Fibroblast of skin of back (primary cell): ENCODE data around the gene RAB7A.
"Not testable (repeated sequence)": the region's sequence is repeated elsewhere in the genome, so short reads cannot be mapped to it uniquely, and the experiment has no call there.

ENCODE experiments used
- DNase-seq: peaks from one replicate; pipeline ENCODE4 v3.0.0-alpha.2; 2013

The RAB7A gene

DNA sequence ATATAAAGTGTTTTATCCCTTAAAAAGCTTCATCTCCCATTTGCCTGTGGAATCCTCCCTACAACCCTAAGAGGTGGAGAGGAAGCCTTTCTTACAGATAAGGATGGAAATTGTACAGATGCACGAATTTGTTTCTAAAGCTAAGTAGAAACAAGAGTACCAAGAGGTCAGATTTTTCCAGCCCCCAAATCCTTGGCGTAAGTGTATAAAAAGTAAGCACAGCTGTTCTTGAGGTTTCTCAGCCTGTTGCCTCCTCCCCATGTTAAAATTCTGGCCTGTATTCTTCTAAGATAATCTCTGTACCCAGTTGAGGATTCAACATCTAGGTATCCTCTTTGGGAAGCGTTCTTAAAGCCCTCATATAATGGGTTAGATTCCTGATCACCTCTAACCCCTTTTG, 34.9 kb downstream of the RAB7A start:
- no peak for DNase-seq

DNA sequence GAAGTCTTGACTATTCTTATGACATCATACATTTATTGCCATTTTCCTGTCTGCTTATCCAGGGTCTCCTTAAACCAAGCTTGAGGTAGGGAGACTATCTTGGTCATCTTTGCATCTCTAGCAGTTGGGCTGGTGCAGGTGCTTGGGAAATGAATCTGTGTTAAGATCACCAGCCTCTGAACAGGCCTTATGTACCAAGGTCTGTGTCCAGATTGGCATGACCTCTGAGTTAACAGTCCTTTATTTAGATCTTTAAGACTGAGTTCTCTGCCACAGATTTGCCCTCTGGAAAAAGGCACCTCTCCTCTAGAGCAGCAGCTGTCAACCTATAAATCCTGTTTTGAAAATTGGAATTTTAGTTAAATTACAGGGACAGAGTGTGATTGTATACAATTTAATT, 35.4 kb downstream of the RAB7A start:
- no peak for DNase-seq

- no peak for DNase-seq
Measured at GRCh38 chr3:128763967-128764366, 38.0 kb downstream of the RAB7A start.

DNA sequence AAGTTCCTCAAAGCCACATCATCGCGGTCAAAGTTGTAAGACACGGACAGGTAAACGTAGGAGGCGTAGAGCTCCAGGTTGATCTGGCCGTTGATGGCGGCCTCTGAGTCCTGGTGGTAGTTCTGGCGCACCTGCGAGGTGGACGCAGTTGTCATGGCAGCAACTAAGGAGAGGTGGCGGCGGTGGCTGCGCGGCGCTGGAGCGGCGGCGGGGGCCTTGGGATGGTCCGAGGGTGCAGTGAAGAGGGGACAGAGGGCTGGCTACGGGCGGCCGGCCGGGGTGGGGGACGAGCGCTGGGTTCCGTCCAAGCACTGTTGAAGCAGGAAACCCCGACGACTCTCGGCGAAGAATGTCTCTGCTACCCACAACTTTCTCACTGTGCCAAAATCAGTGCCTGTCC, 38.9 kb downstream of the RAB7A start:
- no peak for DNase-seq

DNA sequence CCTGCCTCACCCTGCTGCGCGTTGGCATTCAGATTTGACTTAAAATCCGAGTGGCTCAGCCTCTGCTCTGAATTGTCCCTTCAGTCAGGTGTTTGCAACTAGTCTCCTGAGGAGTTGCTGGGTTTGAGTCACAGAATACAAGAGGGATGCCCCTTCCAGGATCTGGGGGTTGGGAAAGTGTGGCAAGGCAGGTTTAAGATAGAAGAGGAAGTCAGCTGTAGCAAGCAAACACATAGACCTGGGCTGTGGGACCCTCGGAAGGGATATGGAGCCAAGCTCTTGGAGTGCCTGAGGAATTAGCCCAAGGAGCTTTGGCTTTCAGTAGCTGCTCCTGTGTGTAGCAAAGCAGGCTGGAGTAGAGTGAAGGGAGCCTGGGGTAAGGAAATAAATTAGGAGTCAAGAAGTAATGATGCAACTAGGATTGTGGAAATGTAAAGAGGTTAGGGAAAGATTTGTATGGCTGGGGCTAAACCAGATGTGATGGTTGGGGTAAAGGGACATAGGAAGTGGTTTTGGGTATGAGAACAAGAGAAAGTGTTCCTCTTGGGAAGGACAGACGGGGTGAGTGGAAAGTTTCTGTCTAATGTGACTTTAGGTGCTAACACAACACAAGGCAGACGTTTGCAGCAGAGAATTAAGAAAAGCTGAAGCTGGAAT, 41.2 kb downstream of the RAB7A start:
- DNase-seq: no peak

DNA sequence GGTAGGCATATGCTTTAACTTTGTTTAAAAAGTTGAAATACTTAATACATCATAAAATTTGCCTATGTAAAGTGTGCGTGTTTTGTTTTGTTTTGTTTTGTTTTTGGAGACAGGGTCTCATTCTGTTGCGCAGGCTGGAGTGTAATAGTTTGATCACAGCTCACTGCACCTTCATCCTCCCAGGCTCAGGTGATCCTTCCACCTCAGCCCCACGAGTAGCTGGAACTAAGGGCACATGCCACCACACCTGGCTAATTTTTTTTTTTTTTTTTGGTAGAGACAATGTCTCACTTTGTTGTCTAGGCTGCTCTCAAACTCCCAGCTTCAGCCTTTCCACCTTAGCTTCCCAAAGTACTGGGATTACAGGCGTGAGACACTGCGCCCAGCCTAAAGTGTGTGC, 42.5 kb downstream of the RAB7A start:
- no peak for DNase-seq

DNA sequence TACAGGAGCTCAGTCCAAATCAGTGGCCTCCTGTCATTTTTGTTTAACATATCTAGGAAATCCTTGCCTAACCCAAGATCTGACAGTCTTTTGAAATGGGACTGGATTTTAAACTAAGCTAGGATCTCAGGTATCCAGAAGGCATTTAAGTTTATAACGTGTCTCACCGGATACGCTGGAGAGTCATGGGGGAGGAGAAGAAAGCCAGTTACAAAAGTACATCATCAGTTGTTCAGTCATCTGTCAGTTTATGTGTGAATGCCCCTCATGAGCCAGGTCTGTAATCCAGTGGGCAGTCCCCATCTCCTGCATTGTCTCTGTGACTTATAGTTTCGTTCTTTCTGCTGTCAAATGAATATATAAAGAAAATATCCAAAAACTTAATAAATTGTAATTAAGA, 44.4 kb downstream of the RAB7A start:
- DNase-seq: no peak

DNA sequence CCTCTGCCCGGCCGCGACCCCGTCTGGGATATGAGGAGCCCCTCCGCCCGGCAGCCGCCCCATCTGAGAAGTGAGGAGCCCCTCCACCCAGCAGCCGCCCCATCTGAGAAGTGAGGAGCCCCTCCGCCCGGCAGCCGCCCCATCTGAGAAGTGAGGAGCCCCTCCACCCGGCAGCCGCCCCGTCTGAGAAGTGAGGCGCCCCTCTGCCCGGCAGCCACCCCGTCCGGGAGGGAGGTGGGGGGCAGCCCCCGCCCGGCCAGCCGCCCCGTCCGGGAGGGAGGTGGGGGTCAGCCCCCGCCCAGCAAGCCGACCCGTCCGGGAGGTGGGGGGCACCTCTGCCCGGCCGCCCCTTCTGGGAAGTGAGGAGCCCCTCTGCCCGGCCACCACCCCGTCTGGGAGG, 47.2 kb downstream of the RAB7A start:
- DNase-seq: not testable (repeated sequence)

- DNase-seq: not testable (repeated sequence)
Measured at GRCh38 chr3:128773592-128773991, 47.6 kb downstream of the RAB7A start.

GRCh38 chr3:128775241-128775640, 49.3 kb downstream of the RAB7A start:
- no peak for DNase-seq

- DNase-seq: peak; percentile 14
Measured at GRCh38 chr3:128775906-128776542, 50.0 kb downstream of the RAB7A start.

DNA sequence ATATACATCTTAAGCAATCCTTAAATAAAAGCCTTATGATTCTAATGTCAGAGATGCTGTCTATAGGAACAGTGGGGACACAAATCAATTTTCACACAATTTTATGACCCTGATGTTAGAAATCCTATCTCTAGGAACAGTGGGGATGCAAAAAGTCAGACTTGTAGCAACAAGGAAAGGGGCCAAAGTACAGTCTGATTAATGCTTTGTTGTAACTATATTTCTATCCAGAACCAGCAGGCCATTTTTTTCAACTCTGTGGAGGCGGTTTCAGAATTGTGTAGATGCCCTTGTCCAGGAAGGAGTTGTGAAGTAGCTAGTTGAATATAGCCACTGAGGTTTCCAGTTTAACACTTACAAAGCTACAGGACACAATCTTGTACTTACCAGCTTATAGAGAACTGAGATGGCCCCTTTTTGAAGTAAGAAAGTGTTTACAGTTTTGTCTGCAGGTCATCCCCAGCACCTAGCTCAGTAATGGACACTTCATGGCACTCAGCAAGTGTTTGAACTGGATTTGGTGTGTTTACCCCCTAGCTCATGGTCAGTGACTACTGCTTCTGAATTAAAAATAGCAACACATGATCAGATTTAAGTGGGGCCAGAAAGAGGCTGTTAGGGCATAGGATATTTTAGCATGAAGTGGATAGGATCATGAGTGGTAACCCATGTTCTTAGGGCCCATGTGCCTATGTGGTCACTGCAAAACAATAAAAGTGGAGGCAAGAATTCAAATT, 54.3 kb downstream of the RAB7A start:
- DNase-seq: no peak

- peak; percentile 46 for DNase-seq
Measured at GRCh38 chr3:128781164-128781563, 55.2 kb downstream of the RAB7A start.

GRCh38 chr3:128782282-128783146, 56.5 kb downstream of the RAB7A start:
- DNase-seq: no peak

GRCh38 chr3:128783774-128784173, 57.8 kb downstream of the RAB7A start:
- DNase-seq: no peak

GRCh38 chr3:128784232-128784631, 58.2 kb downstream of the RAB7A start:
- DNase-seq: peak; percentile 10

GRCh38 chr3:128784843-128785242, 58.9 kb downstream of the RAB7A start:
- no peak for DNase-seq

DNA sequence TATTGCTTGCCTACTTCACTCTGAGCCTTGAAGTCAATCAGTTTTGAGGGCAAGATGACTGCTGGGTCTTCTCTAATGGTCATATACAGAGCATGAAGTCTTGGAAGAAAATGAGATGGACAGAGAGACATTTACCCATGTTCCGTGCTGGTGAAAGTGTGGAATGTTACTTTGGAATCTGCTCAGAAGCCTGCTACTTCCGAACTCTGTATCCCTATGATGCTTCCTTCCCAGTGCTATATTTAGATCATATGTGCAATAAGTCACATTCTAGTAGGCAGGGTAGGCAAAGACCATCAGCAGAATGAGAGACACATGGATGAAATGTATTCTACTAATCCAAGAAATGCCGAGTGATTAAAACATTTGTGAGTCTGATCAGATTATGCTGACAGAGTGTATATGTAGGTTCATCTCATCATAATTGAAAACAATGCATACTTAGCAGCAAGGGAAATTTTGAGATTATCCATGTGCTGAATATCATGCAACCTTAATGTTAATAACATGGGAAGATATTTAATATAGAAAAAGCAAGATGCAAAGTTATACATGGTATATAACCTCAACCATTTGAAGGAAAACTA, 60.5 kb downstream of the RAB7A start:
- DNase-seq: peak; percentile 69

- peak; percentile 35 for DNase-seq
Measured at GRCh38 chr3:128787256-128788253, 61.6 kb downstream of the RAB7A start.

DNA sequence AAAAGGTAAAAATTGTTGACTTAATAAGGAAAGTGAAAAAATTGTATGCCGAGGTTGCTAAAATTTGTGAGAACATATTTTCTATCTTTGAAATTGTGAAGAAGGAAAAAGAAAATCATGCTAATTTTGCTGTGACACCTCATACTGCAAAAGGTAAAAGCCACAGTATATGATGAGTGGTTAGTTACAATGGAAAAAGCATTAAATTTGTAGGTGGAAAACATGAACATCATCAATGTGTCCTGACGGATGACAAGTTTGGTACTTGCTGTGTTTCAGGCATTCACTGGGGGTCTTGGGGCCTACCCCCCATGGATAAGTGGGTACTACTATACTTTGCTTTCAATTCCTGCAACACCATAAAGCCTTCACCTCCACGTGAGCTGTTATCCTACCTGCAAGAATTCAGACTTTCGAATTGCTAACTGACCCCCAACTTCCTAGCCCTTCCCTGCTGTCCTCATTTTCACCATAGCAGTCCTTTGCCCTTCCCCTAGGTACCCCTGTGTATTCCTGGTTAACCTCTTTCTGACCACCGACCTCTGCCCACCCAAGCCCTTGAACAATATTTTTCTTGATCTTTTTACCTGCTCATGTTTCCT, 62.4 kb downstream of the RAB7A start:
- DNase-seq: no peak
